ENCODE results near the gene ABHD8. TPM values are rescaled to one million over a fixed set of nuclear protein-coding genes. Genes with fewer than 3 reads are reported as not detected.

ABHD8 gene
- polyA plus RNA-seq, 3 donors: 11.3 to 14.9 (median 12.5) TPM

DNA sequence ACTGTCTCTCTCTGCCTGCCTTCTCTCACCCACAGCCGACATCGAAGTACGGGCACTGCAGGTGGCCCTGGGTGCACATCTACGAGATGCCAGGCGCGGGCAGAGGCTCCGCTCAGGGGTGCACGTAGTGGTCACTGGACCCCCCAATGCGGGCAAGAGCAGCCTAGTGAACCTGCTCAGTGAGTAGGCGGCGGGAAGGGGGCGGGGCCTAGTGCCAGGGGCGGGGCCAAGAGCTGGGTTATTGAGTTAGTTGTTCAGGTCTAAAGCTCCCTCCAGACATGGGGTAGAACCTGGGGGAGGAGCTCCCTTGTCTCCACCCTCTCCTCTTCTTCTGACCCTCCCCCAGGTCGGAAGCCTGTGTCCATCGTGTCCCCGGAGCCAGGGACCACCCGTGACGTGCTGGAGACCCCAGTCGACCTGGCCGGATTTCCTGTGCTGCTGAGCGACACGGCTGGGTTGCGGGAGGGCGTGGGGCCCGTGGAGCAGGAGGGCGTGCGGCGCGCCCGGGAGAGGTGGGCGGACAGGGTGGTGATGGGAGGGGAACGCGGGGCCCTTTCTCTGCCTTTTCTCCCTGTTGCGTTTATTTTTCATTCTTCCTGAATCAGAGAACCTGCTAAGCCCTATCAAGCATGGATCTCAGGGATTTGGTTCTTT, 36.0 kb upstream of the ABHD8 start:
- H3K27ac Mint-ChIP-seq: no peak overlapping the region
- peaks cover 12% of the 10 kb centered on the region for H3K79me2 ChIP-seq (ENCODE audit: insufficient read depth, low read length)
- peaks cover 28% of the 10 kb centered on the region for H3K4me1 Mint-ChIP-seq
- H3K4me1 ChIP-seq (ENCODE audit: control insufficient read depth in 1 of 2, insufficient read depth in 2 of 2, low read length in 2 of 2): peaks cover 33 to 46% of the 10 kb centered on the region in 2 donors
- 96% methylated on average over 16 of the region's 34 CpGs for WGBS (ENCODE audit: insufficient coverage)
- no peak overlapping the region for H2AFZ ChIP-seq (ENCODE audit: insufficient read depth, low read depth, low read length, poor library complexity, severe bottlenecking)
- intact Hi-C loops (cut with micrococcal nuclease): loop anchor here in 1 of 2 donors (5.0 kb wide), 1 partner anchor 37 kb away; the partner anchor contains the start of gene ABHD8
- no peak for DNase-seq
- no peaks in the 10 kb centered on the region for H4K20me1 ChIP-seq (ENCODE audit: insufficient read depth, low read length)
- peaks cover 9 to 17% of the 10 kb centered on the region in 2 donors for H3K36me3 Mint-ChIP-seq
- H3K27me3 ChIP-seq (ENCODE audit: control insufficient read depth in 2 of 2, insufficient read depth in 2 of 2, low read length in 2 of 2): no peaks in the 10 kb centered on the region
- peaks cover 4 to 6% of the 10 kb centered on the region in 2 donors for H3K36me3 ChIP-seq (replicated peaks in 1 of 2; ENCODE audit: control insufficient read depth in 1 of 2, insufficient read depth in 2 of 2, low read length in 2 of 2)
- H3K27ac ChIP-seq (ENCODE audit: low read depth in 1 of 2, low read length in 2 of 2): no peak overlapping the region
- TF ChIP-seq, protein P1, sequence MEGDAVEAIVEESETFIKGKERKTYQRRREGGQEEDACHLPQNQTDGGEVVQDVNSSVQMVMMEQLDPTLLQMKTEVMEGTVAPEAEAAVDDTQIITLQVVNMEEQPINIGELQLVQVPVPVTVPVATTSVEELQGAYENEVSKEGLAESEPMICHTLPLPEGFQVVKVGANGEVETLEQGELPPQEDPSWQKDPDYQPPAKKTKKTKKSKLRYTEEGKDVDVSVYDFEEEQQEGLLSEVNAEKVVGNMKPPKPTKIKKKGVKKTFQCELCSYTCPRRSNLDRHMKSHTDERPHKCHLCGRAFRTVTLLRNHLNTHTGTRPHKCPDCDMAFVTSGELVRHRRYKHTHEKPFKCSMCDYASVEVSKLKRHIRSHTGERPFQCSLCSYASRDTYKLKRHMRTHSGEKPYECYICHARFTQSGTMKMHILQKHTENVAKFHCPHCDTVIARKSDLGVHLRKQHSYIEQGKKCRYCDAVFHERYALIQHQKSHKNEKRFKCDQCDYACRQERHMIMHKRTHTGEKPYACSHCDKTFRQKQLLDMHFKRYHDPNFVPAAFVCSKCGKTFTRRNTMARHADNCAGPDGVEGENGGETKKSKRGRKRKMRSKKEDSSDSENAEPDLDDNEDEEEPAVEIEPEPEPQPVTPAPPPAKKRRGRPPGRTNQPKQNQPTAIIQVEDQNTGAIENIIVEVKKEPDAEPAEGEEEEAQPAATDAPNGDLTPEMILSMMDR (IDR thresholded peaks at IDR 0.05): no peak
- H3K9me3 Mint-ChIP-seq: no peaks in the 10 kb centered on the region
- no peak overlapping the region for H3K9ac ChIP-seq (ENCODE audit: insufficient read depth, low read length, poor library complexity, severe bottlenecking)
- no peaks in the 10 kb centered on the region for H3K9me3 ChIP-seq (replicated peaks in 1 of 2; ENCODE audit: control insufficient read depth in 1 of 2, insufficient read depth in 1 of 2, low read length in 2 of 2)
- H3K4me3 Mint-ChIP-seq: no peak overlapping the region
- peaks cover 0 to 1% (median 0%) of the 10 kb centered on the region in 3 donors for H3K27me3 Mint-ChIP-seq (ENCODE audit: low read depth in 3 of 3)
- H3K4me3 ChIP-seq (replicated peaks in 1 of 3; ENCODE audit: low read depth in 2 of 3, low read length in 3 of 3): no peak overlapping the region
- H3K4me2 ChIP-seq (replicated peaks; ENCODE audit: extremely low read depth, low read length, poor library complexity, severe bottlenecking): no peak overlapping the region

DNA sequence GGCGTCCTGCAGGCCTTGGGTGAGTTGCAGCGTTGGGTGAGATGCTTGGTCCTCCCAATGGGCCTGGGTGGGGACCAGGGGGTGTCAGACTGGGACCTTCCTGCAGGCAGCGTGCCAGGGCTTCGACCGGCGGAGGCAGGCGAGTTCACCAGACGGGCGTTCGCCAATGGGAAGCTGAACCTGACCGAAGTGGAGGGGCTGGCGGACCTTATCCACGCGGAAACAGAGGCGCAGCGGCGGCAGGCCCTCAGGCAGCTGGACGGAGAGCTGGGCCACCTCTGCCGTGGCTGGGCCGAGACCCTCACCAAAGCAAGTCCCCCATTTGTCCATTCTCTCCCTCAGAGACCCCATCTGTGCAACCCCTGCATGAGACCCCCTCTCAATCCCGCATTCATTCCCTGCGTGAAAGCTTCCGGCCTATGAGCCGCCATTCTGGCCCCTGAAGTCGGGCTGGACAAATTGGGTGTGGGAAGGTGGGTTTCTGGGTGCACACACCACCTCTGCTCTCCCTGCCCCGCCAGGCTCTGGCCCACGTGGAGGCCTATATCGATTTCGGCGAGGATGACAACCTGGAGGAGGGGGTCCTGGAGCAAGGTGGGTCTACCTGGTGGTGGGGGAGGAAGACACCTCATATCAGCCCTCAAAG, 35.3 kb upstream of the ABHD8 start:
- Mint-ChIP-seq H3K36me3 (peaks cover 9 to 17% of the 10 kb centered on the region in 2 donors), H3K27me3 (ENCODE audit: low read depth in 3 of 3) (peaks cover 0 to 1% (median 0%) of the 10 kb centered on the region in 3 donors), H3K27ac (peak overlapping the region in 2 of 7 donors; percentile 46 to 63), H3K4me3 (peak overlapping the region; percentile 95 to 99), H3K9me3 (no peaks in the 10 kb centered on the region), H3K4me1 (peaks cover 32% of the 10 kb centered on the region)
- Histone ChIP-seq H3K4me3 (replicated peaks in 1 of 3; ENCODE audit: low read depth in 2 of 3, low read length in 3 of 3) (peak overlapping the region in 1 of 3 experiments; percentile 90), H3K9me3 (replicated peaks in 1 of 2; ENCODE audit: control insufficient read depth in 1 of 2, insufficient read depth in 1 of 2, low read length in 2 of 2) (no peaks in the 10 kb centered on the region), H3K27ac (ENCODE audit: low read depth in 1 of 2, low read length in 2 of 2) (no peak overlapping the region), H3K4me1 (ENCODE audit: control insufficient read depth in 1 of 2, insufficient read depth in 2 of 2, low read length in 2 of 2) (peaks cover 39 to 53% of the 10 kb centered on the region in 2 donors), H2AFZ (ENCODE audit: insufficient read depth, low read depth, low read length, poor library complexity, severe bottlenecking) (no peak overlapping the region), H3K4me2 (replicated peaks; ENCODE audit: extremely low read depth, low read length, poor library complexity, severe bottlenecking) (peak overlapping the region; percentile 91), H3K79me2 (ENCODE audit: insufficient read depth, low read length) (peaks cover 16% of the 10 kb centered on the region), H3K36me3 (replicated peaks in 1 of 2; ENCODE audit: control insufficient read depth in 1 of 2, insufficient read depth in 2 of 2, low read length in 2 of 2) (peaks cover 4 to 6% of the 10 kb centered on the region in 2 donors), H4K20me1 (ENCODE audit: insufficient read depth, low read length) (no peaks in the 10 kb centered on the region), H3K9ac (ENCODE audit: insufficient read depth, low read length, poor library complexity, severe bottlenecking) (peak overlapping the region; percentile 65), H3K27me3 (ENCODE audit: control insufficient read depth in 2 of 2, insufficient read depth in 2 of 2, low read length in 2 of 2) (no peaks in the 10 kb centered on the region)
- intact Hi-C loops (cut with micrococcal nuclease): loop anchor here in 1 of 2 donors (5.0 kb wide), 1 partner anchor 36 kb away; the partner anchor contains the start of gene ABHD8
- 94% methylated on average over 20 of the region's 30 CpGs for WGBS (ENCODE audit: insufficient coverage)
- TF ChIP-seq, protein P1 (IDR thresholded peaks at IDR 0.05): no peak
- DNase-seq: peak in 1 of 3 donors; percentile 10
